ENCODE measurements around the gene CAMTA1.
"Not testable (repeated sequence)": the region's sequence is repeated elsewhere in the genome, so short reads cannot be mapped to it uniquely, and the experiment has no call there.

Gene CAMTA1

DNA sequence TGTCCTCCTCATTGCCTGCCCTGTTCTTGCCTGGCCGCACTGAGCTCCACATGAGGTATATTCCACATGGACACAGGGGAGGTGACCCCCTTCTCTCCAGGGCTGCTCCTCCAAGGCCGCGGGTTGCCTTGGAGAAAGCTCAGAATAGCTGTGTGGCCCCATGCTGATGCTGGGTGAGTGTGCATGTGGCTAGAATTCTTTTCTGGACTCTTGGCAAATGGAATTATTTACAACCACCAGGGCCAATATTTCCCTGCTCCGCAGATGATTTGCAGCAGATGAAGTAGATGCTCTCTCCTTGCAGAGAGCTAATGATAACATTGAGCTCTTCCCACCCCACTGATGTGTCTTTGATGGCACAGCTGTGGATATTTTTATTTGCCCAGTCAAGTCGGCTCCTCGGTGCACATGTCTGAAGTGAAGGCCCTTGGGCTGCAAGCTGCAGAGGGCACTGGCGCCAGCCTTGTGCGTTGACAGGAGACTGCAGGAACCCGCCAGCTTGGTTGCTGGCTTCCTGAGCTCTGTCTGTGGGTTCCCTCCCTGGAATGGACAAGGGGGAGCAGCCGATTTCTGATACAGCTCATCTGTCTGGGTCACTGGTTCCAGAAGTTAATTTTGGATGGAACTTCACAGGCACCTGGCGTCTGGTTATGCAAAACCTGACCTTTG is 581.2 kb downstream of the CAMTA1 start:
- DNase-seq = no peak

DNA sequence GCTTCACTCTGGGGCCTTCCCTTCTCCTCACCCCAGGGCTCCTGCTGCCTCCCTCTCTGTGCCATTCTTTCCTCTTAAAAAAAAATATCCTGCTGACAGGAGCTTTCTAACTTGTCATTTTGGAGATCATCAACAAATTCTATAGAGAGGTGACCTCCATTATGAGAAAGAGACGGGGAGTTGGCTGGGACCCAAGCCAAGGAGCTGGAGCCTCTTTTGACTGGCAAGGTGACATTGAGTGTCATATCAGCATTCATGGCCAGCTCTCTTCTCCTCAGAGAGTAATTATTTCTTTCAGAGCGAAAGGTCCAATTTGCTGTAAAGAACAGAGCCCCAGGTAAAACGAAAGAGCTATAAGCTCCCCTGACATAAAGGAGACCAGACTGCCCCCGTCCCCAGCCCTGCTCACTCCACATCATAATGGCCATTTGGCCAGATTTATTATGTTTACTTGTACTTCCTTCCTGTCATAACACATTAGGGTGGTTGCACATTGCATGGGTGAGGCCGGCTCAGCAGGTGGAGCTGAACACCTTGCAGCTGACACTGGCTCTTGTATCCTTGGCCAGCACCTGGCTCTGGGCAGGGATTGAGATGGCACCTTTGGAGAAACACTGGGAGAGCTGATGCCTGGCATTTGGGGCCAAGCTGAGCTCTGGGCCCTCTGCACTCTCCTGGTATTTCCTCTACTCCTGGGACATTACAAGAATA is 581.9 kb downstream of the CAMTA1 start:
- no peak for DNase-seq

DNA sequence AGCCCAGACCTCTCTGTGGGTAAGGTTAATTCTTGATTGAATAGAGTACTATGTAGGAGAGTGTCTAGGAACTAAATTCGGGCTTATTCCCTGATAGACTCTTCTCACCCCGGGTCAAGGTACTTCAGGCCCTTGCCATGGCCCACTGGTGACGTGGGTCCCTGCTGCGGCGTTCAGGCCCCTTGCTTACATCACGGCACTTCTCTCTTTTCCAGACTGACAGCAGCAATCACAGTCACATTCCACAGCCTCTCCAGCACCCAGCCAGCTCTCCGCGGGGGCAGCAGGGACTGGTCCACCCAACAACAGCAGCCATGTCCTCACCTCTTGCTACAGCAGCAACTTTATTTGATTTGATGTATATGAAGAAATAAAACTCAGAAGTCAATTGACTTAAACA is 584.6 kb downstream of the CAMTA1 start:
- DNase-seq = no peak

DNA sequence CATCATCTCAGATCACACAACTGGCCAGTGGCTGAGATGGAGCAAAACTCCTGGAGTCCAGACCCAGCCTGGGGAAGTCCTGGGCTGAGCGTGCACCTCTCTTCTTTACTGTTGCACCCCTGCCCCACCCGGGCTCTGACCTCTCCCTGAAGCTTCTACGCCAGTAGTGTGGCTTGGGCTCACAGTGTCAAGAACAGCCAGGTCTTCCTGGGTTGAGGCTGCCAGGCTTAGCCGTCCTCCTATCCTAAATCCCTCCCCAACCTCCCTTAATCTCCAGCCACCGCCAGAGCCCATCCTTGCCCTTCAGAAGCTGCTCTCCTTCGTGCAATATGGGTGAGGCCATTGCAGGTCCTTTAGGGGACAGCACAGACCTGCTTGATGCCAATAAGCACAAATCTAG is 586.7 kb downstream of the CAMTA1 start:
- no peak for DNase-seq

DNA sequence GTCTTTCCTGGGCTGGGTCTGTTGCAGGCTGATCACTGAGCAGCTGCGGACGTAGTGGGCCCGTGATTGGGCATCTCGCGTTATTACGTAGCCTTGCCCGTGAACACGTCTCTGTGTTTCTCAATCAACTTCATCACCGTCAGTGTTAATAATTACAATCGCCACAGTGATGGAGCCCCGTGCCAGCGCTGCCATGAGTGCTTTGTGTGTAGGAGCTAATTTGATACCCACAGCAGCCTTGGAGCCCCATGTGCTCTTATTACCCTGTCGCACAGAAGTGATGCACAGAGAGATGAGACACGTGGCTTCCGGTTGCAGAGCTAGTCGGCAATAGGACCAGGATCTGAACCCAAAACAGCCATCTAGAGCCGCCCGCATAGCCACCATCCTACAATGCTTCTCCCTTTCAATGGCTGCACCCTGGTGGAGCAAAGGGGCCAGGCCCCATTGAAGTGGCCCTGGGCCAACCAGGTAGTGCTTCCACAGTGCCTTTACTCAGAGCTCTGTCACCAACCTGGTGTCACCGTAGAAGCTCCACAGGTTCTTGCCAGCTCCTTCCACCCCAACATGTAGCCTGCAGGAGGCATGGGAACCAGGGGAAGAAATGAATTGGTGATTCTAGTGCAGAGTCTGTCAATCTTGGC is 587.3 kb downstream of the CAMTA1 start:
- DNase-seq = no peak

DNA sequence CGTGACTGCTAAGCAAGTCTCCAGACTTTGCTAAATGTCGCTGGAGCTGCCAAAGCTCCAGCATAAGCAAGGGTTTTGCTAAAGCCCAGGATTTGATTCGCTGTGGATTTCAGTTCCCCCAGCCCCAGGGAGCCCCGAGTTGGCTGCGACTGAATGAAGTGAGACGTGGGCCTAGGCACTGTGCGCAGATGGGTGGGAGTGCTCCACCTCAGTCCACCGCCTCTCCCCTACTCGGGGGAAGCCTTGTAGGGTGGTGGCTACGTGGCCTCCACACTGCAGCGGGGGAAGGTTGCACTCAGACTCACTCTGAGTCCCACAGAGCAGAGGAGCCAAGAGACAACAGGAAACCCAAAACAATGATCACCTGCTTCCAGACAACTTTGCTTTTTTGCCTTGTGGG is 588.0 kb downstream of the CAMTA1 start:
- DNase-seq = no peak

DNA sequence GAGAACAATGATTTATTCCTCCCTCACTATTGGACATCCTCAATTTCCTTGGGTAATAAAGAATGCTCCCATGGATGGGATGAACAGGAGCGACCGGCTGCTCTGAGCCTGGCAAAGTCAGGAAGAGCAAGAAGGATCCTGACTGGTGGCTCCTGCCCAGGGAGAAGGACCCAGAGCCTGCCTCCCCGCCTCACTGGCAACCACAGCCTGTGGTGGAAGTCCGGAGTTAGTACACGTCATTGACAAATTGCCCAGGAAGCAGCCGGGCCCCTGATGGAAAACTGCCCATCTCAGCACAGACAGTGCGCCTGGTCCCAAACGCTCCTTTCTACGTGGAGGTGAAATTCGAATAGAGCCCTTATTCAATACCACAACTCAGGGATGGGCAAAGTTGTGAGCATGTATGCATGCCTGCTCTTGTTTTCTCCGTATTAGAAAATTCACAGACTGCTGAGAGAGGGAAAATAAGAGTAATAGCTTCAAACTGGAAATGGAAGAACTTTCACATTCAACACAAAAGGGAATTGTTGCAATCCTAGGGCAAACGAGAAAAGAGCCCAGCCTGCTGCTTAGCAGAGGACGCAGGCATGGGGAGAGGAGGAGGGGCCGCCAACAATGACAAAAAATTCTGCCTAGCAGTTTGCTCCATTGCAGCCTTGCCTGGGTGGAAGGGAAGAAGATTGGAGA is 588.8 kb downstream of the CAMTA1 start:
- DNase-seq = no peak

DNA sequence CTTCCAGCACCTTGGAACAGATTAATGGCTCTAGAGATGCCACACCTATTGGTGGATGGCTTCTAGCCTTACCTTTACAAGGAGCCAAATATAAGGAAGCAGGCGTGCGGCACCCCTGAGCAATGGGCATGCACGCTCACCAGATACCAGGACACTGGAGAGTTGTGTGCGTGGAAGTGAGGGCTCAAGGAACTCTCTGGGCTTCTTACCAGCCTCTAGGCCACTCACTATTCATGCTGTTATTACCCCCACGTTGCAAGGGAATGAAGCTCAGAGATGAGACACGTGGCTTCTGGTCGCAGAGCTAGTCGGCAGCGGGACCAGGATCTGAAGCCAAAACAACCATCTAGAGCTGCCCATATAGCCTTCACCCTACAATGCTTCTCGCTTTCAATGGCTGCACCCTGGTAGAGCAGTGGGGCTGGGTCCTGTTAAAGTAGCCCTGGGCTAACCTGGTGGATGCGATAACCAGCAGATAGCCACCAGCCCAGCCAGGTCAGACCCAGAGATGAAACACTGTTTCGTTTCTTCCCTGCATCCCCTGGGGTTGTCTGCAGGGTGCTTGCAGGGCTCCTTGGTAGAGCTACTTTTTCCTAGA is 589.4 kb downstream of the CAMTA1 start:
- DNase-seq = no peak

DNA sequence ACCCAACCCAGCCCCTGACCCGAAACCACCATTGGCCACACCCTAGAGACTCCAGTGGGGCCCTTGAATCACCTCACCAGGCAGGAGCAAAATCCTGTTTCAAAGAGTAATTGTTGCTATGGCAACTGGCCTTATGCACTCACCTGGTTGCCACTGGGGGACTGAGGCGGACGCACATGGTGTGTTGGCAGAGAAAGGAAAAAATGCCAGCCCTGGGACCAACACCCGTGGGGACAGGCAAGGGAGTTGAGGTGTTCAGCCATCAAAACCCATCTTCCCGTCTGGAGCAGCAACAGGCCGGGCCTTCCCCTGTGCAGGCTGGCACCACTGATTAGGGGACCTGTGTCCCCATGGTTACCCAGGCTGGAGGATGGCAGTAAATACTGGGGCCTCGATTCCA is 590.1 kb downstream of the CAMTA1 start:
- no peak for DNase-seq

DNA sequence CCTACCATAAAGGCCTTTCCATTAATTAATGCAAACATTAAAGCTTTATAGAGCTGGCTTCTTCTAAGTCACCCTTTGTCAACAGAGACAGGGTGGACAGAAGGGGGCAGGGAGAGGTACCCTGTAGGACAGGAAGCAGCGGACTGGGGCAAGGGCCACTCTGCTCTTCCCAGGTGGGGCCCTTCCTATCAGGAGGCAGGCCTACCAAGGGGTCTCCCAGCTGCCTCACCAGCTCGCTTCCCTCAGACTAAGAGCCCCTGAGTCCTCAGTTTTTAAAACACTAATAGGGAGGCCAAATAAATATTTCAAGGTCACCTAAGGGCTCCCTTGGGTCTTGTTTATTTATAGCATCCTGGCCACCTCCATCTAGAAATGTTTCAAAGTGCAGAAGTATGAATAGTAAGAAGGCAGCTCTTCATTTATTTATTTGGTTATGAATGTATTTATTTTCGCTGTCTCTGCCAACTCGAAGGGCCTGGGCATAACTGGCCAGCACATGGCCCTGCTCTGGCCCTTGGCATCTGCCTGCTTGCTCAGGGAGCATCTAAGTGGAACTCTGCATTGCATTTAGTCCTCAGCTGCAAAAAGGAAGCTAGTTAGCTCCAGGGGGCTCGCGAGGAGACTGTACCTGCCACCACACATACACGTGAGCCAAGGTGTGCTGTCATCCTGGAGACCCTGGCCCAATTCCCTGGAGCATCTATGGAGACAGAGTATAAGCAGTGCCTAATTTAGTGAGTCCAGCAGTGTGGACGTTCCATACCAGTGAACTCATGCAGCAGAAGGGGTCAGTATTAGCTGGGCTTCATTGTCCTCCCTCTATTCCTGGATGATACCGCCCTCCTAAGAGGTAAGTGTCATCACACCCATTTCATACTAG is 590.8 kb downstream of the CAMTA1 start:
- no peak for DNase-seq

DNA sequence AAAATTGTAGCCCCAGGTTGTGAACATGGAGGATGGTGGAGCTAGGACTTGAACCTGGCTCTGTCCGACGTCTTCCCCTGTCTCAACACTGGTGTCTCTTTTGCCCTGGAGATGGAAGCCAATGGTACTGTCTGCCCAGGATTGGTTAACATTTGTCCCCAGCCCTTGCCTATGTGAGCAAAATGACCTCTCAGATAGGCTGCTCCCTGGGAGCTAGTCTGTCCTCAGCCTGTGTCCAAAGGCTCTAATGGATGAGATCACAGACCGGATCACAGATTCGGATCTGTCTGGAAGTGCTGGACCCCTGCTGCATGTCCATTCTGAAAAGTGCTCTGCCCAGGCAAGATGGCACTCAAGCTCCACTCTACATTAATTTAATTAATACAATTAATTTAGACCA is 591.4 kb downstream of the CAMTA1 start:
- DNase-seq = no peak

DNA sequence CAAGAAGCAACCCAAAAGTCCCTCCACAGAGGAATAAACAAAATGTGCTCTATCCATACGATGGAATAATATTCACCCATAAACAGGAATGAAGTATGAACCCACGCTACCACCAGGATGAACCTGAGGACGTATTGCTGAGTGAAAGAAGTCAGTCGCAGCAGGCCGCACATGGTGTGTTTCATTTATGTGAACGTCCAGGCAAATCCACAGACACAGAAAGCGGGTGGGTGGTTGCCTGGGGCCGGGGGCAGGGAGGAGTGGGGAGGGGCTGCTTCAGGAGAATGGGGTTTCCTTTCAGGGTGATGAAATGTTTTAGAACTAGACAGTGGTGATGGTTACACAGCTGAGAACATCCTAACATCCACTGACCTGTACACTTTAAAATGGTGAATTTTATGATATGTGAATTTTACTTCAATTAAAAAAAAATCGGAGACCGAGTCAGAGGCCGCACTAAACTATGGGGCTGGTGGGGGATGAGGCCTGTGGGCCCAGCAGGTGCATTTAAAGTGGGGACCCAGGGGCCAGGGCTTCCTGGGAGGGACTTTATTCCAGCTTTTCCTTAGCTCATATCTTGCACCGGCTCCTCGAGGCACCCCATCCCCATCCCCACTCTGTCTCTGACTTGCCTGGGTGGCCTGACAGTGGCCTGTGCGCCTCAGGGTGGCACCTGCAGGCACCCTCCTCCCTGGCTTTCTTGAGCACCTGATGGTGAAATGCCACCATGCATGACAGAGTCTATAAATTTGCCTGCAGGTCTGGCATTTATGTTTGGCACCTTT is 593.3 kb downstream of the CAMTA1 start:
- no peak for DNase-seq

DNA sequence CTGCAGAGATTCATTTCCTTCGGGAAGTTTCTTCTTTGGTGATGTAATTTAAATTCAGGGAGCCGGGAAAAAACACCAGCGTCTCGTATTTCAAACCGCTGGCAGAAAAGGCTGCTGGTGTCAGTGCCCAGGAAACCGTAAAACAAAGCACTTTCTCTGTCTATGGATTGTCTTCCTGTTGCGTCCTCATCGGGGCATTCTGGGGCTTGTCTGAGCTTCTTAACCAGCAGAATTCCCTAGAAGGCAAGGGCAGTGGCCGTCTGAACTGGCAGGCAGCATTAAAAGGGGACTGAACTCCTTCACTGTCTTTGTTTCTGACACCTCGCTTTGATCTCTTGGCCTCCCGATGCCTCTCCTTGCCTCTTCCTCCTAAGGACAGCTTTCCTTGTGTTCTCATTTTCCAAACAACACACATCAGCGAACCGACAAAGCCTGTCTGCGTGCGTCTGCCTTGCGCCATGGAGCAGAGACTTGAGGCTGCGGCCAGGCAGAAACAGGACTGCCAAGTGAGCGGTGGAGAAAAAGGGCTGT is 594.3 kb downstream of the CAMTA1 start:
- no peak for DNase-seq

DNA sequence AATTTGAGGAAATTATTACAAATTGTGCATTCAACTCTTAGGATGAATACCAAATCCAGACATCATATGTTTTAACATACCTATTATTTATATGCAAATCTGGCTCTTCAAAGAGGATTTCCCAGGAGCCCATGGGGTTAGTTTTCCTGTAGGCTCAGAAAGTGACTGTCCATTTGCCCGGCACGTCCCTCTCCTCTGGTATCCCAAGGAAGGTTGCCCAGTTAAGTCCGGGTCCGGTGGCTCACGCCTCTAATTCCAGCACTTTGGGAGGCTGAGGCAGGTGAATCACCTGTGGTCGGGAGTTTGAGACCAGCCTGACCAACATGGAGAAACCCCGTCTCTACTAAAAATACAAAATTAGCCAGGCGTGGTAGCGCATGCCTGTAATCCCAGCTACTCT is 594.8 kb downstream of the CAMTA1 start:
- DNase-seq = not testable (repeated sequence)

DNA sequence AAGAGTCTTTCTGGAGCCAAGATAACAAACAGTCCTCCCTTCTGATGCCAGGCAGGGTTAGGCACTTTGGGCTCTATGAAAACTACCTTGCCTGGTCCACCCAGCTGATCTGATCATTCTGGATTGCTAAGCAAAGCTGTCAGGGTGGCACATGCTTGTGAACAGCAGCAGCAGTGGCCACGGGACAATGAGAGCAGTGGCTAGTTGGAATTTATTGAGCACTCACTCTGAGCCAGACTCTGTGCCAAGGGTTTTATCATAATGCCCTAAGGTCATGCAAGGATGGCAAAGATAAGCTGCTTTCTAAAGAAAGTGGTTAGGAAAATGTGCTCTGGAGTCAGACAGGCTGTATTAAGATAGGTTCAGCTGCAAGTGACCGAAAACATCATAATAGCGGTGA is 595.5 kb downstream of the CAMTA1 start:
- DNase-seq = no peak

DNA sequence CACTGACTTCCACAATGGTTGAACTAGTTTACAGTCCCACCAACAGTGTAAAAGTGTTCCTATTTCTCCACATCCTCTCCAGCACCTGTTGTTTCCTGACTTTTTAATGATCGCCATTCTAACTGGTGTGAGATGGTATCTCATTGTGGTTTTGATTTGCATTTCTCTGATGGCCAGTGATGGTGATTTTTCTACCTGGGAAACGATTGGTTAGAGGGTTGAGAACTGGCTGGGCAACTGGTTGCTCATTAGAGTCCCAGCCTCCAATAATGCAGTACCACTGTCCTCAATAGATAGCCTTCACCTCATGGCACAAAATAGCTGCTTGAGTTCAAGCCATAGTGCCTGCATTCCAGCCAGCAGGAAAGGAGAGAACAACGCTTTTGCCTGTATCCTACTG is 596.5 kb downstream of the CAMTA1 start:
- DNase-seq = not testable (repeated sequence)

DNA sequence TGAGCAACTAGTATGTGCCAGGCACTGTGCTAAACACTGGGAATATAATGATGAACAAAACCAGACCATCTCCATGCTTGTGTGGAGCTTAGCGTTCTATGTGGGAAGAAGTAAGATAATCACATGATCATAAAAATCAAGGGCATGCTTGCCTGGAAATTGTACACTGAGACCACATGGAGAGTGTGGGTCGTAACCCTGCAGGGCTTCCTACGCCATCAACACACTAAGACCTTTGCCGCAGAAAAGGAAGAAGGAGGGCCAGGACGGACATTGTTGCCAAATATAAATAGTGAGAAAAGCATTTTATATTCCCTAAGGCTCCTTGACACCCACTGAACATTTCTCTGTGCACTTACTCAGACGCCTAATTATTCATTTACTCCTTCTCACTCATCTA is 597.7 kb downstream of the CAMTA1 start:
- DNase-seq = no peak

DNA sequence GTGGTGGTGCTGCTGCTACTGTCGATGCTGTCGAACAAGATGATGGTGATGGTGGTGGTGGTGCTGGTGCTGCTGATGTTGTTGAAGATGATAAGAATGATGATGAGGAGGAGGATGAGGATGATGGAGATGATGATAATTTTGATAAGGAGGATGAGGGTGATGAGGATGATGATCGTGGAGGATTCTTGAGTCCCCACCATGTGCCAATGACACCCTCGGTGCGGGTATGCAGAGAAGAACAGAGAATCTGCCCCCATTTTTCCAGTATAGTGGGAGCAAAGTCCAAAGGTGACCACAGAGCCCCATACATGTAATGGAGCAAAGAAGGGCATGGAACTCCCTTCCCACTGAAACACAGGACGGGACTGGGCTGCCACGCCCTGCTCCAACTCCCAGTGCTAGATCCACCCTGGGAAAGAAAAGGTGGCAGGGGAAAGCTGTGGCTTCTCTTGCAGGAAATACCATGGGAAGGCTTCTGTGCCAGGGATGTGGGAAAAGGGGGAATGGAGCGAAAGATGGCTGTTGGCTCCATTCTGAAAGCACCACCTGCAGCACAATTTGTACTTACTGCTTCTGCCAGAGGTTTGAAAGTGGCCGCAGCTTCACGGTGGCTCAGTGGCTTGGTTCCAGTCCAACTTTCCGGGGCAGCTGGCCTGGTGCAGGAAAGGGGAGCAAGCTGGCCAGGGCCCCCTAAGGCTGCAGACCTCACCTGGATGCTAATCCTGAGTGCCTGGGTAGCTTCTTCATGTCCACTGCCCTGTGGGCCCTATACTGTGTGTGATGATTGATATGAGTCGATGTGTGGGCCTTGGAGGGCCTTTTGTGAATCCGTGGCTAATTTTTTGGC is 598.6 kb downstream of the CAMTA1 start:
- DNase-seq = no peak

DNA sequence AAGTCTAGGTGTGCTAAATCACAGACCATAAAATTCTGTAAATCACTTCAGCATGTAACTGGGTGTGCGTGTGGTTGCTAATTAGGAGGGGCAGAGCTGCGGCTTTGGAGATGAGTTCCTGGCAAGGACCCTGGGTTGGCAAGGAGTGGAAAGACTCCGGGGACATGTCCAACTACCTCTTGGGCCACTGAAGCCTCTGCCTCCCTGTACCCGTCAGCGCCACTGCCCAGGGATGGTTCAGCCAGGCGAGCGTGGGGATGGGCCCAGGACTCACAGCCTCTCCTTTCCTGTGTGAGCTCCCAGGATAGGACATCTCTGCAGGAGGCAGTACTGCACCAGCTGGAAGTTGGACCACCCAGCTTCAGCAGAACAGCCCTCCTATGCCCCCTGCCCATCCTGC is 599.4 kb downstream of the CAMTA1 start:
- DNase-seq = no peak

Measured in MV-4-11 (cell line).